ENCODE data around the gene PACS1. TPM values are rescaled to one million over a fixed set of nuclear protein-coding genes. Genes with fewer than 3 reads are reported as not detected.
A peak's percentile ranks its signal among the peaks of the same experiment; 100 is the strongest.
"Not testable (repeated sequence)": the region's sequence is repeated elsewhere in the genome, so short reads cannot be mapped to it uniquely, and the experiment has no call there.

The PACS1 gene
- total RNA-seq, 6 experiments from 2014 or later, result 5.8 to 23.7 (median 12.5) TPM

GRCh38 chr11:66087148-66087908, 17.3 kb downstream of the PACS1 start:
- ATAC-seq, result no peak
- no peak overlapping the region for H3K27ac ChIP-seq
- intact Hi-C loops (cut with DNase I), result no loop called here

GRCh38 chr11:66089067-66089466, 19.0 kb downstream of the PACS1 start:
- no peak overlapping the region for H3K27ac ChIP-seq
- H3K4me3 ChIP-seq, result no peak overlapping the region
- TF ChIP-seq CTCF (IDR thresholded peaks at IDR 0.05), result no peak
- no peak for TF ChIP-seq POLR2A (IDR thresholded peaks at IDR 0.05)
- H3K9me3 ChIP-seq, result no peaks in the 10 kb centered on the region
- intact Hi-C loops (cut with DNase I), result no loop called here
- 78% methylated on average over 3 of the region's 3 CpGs for WGBS (ENCODE audit: insufficient coverage, low coverage, low lambda C conversion rate, missing lambda C conversion rate)
- ATAC-seq (no peak), DNase-seq (no peak)
- no peaks in the 10 kb centered on the region for H3K4me1 ChIP-seq
- H3K27me3 ChIP-seq, result no peaks in the 10 kb centered on the region
- H3K36me3 ChIP-seq, result no peaks in the 10 kb centered on the region

More at GRCh38 chr11:66087148-66087908, 17.3 kb downstream of the PACS1 start:
- no peaks in the 10 kb centered on the region for H3K36me3 ChIP-seq
- DNase-seq, result peak in 1 of 3 donors; percentile 28
- TF ChIP-seq CTCF (IDR thresholded peaks at IDR 0.05), result no peak
- TF ChIP-seq POLR2A (IDR thresholded peaks at IDR 0.05), result no peak
- 85% methylated on average over 6 of the region's 9 CpGs for WGBS (ENCODE audit: insufficient coverage, low coverage, low lambda C conversion rate, missing lambda C conversion rate)
- H3K4me1 ChIP-seq, result peaks cover 0 to 7% (median 3%) of the 10 kb centered on the region in 4 donors
- no peaks in the 10 kb centered on the region for H3K27me3 ChIP-seq
- no peaks in the 10 kb centered on the region for H3K9me3 ChIP-seq
- H3K4me3 ChIP-seq, result no peak overlapping the region

- peak in 1 of 3 donors; percentile 16 for DNase-seq
- no peaks in the 10 kb centered on the region for H3K9me3 ChIP-seq
- no peak for ATAC-seq
- no peak for TF ChIP-seq POLR2A (IDR thresholded peaks at IDR 0.05)
- no peak for TF ChIP-seq CTCF (IDR thresholded peaks at IDR 0.05)
- no peak overlapping the region for H3K27ac ChIP-seq
- WGBS (ENCODE audit: insufficient coverage, low coverage, low lambda C conversion rate, missing lambda C conversion rate), result 90% methylated on average over 2 of the region's 4 CpGs
- no peaks in the 10 kb centered on the region for H3K27me3 ChIP-seq
- no peak overlapping the region for H3K4me3 ChIP-seq
- H3K4me1 ChIP-seq, result no peaks in the 10 kb centered on the region
- intact Hi-C loops (cut with DNase I), result no loop called here
- H3K36me3 ChIP-seq, result no peaks in the 10 kb centered on the region
These were observed 20.2 kb downstream of the PACS1 start for GRCh38 chr11:66090288-66090687.

GRCh38 chr11:66092125-66092524, 22.1 kb downstream of the PACS1 start:
- H3K27ac ChIP-seq; H3K36me3 ChIP-seq; DNase-seq; H3K9me3 ChIP-seq; H3K4me1 ChIP-seq; ATAC-seq; H3K4me3 ChIP-seq; H3K27me3 ChIP-seq; intact Hi-C loops (cut with DNase I): not testable (repeated sequence)
- WGBS (ENCODE audit: insufficient coverage, low coverage, low lambda C conversion rate, missing lambda C conversion rate), result no CpG with 5 or more reads among the region's 2 CpGs

- ATAC-seq; H3K27me3 ChIP-seq; H3K4me1 ChIP-seq; H3K36me3 ChIP-seq; intact Hi-C loops (cut with DNase I); H3K27ac ChIP-seq; H3K4me3 ChIP-seq; DNase-seq; H3K9me3 ChIP-seq: not testable (repeated sequence)
- 96% methylated on average over 4 of the region's 10 CpGs for WGBS (ENCODE audit: insufficient coverage, low coverage, low lambda C conversion rate, missing lambda C conversion rate)
These were observed 29.7 kb downstream of the PACS1 start for GRCh38 chr11:66099746-66100145.

All from right lobe of liver (tissue), 6 donors.